ENCODE results near the gene KDM1B.

KDM1B gene

DNA sequence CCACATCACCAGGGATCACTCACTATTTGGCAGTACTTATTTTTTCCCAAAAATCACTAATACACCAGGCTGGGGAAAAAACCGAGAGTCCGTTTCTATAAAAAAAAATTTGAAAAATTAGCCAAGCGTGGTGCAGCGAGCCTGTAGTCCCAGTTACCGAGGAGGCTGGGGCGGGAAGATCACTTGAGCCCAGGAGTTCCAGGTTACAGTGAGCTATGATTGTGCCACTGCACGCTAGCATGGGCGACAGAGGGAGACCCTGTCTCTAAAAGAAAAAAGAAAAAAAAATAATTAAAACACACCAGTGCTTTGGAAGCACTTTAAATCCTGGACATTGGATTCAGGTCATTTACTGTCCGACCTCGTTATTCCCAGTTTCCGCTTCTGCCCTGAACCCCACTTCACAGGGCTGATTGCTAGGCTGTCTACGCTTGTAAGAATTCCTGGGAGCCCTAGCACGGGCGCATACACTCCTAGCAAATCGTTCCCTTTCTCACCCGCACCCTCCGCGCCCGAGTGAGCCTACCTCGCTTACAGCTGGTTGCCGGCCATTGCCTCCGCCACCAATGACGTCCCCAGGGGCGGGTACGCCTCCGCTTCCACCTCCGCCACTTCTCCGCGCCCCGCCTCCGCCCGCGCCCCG lies 594 bp upstream of the KDM1B start, which contains the start of gene TPMT (continued):
- TF ChIP-seq PRDM10 (tag by site-specific recombination; IDR thresholded peaks at IDR 0.05) (peak; percentile 86), IKZF3 (tag by site-specific recombination; IDR thresholded peaks at IDR 0.05) (0 out of 2 replicates have a peak, but pooled peaks have one; percentile 14), ZNF600 (tag by site-specific recombination; IDR thresholded peaks at IDR 0.05) (peak; percentile 70), PATZ1 (tag by site-specific recombination; IDR thresholded peaks at IDR 0.05) (0 out of 2 replicates have a peak, but pooled peaks have one; percentile 19), KLF10 (tag by site-specific recombination; IDR thresholded peaks at IDR 0.05) (peak; percentile 96), ZBTB11 (tag by site-specific recombination; conservative IDR thresholded peaks at IDR 0.05; ENCODE audit: low read depth) (peak; percentile 39), YY1 (tag by site-specific recombination; IDR thresholded peaks at IDR 0.05) (peak; percentile 81), ZNF335 (tag by site-specific recombination; conservative IDR thresholded peaks at IDR 0.05) (peak; percentile 94), KLF9 (tag by site-specific recombination; IDR thresholded peaks at IDR 0.05; ENCODE audit: low read depth) (peak; percentile 89), ZFP41 (tag by site-specific recombination; IDR thresholded peaks at IDR 0.05; ENCODE audit: borderline replicate concordance) (no peak), ZNF366 (tag by site-specific recombination; conservative IDR thresholded peaks at IDR 0.05) (no peak), ZNF501 (tag by site-specific recombination; IDR thresholded peaks at IDR 0.05) (peak; percentile 66; the same call in 1 of the 2 replicates), ZXDB (tag by site-specific recombination; IDR thresholded peaks at IDR 0.05) (peak; percentile 76), ZNF280D (tag by site-specific recombination; IDR thresholded peaks at IDR 0.05) (0 out of 2 replicates have a peak, but pooled peaks have one; percentile 38), ZBTB8A (tag by site-specific recombination; IDR thresholded peaks at IDR 0.05) (peak; percentile 95), ZNF843 (tag by site-specific recombination; IDR thresholded peaks at IDR 0.05) (0 out of 2 replicates have a peak, but pooled peaks have one; percentile 30), ZNF324 (tag by site-specific recombination; IDR thresholded peaks at IDR 0.05) (0 out of 2 replicates have a peak, but pooled peaks have one; percentile 61), YY2 (tag by site-specific recombination; IDR thresholded peaks at IDR 0.05) (peak; percentile 66; the same call in 1 of the 2 replicates), ZNF423 (tag by site-specific recombination; IDR thresholded peaks at IDR 0.05) (peak; percentile 47; the same call in 1 of the 2 replicates), GLIS2 (tag by site-specific recombination; IDR thresholded peaks at IDR 0.05) (peak; percentile 70), ZNF133 (tag by site-specific recombination; IDR thresholded peaks at IDR 0.05) (no peak), SP7 (tag by site-specific recombination; IDR thresholded peaks at IDR 0.05) (peak; percentile 87), ZNF664 (tag by site-specific recombination; IDR thresholded peaks at IDR 0.05) (peak; percentile 47; the same call in 1 of the 2 replicates), ZNF140 (tag by site-specific recombination; IDR thresholded peaks at IDR 0.05) (no peak)
- TF ChIP-seq, protein P1, sequence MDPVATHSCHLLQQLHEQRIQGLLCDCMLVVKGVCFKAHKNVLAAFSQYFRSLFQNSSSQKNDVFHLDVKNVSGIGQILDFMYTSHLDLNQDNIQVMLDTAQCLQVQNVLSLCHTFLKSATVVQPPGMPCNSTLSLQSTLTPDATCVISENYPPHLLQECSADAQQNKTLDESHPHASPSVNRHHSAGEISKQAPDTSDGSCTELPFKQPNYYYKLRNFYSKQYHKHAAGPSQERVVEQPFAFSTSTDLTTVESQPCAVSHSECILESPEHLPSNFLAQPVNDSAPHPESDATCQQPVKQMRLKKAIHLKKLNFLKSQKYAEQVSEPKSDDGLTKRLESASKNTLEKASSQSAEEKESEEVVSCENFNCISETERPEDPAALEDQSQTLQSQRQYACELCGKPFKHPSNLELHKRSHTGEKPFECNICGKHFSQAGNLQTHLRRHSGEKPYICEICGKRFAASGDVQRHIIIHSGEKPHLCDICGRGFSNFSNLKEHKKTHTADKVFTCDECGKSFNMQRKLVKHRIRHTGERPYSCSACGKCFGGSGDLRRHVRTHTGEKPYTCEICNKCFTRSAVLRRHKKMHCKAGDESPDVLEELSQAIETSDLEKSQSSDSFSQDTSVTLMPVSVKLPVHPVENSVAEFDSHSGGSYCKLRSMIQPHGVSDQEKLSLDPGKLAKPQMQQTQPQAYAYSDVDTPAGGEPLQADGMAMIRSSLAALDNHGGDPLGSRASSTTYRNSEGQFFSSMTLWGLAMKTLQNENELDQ (tag by site-specific recombination; IDR thresholded peaks at IDR 0.05; ENCODE audit: low read depth), result no peak
